Adipocyte (in vitro differentiated cells): ENCODE measurements around the gene UXS1.

Source experiments
- DNase-seq: peaks from one replicate; pipeline ENCODE4 v3.0.0-alpha.2; 2015; ENCODE audit warnings: low read depth
- H3K27me3 ChIP-seq: replicated peaks from 2 replicates; pipeline ENCODE4 v1.7.0; 2013; ENCODE audit warnings: mild to moderate bottlenecking, low read length, moderate library complexity; ENCODE audit not compliant: control insufficient read depth, insufficient read depth
- H3K36me3 ChIP-seq: 2 replicates; pipeline ENCODE4 v1.7.0; 2013; ENCODE audit warnings: low read length, mild to moderate bottlenecking, moderate library complexity; ENCODE audit not compliant: control insufficient read depth, insufficient read depth, severe bottlenecking
- H3K4me1 ChIP-seq: 2 replicates; pipeline ENCODE4 v1.7.0; 2013; ENCODE audit warnings: mild to moderate bottlenecking, low read length, moderate library complexity; ENCODE audit not compliant: control insufficient read depth, insufficient read depth
- H3K4me3 ChIP-seq: 2 replicates; pipeline ENCODE4 v1.7.0; 2013; ENCODE audit warnings: mild to moderate bottlenecking, low read length, moderate library complexity
- H3K9ac ChIP-seq: 2 replicates; pipeline ENCODE4 v1.7.0; 2013; ENCODE audit warnings: mild to moderate bottlenecking, low read length, moderate library complexity
- H3K9me3 ChIP-seq: 2 replicates; pipeline ENCODE4 v1.7.0; 2013; ENCODE audit warnings: mild to moderate bottlenecking, low read length, moderate library complexity; ENCODE audit not compliant: control insufficient read depth

Gene UXS1

DNA sequence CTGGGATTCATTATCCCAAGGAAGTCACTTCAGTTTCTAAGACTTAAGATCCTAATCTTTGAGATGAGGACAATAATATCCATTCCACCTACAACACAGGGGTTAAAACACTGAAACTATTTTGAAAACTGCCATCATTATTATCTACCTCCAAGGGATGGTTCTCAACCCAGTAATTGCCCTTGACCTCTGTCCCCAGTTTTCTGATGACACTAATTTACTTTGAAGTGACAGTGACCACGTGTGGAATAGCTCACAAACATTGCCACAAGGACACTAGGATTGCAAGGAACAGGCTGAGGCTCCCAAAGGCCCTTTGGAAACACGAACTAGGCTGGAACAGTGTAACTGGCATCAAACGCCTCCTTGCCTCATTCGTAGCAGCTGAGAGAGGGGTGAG, 78.4 kb downstream of the UXS1 start:
- H3K9ac ChIP-seq: no peak overlapping the region
- H3K4me3 ChIP-seq: no peak overlapping the region
- no peak for DNase-seq
- H3K4me1 ChIP-seq: no peaks in the 10 kb centered on the region
- H3K36me3 ChIP-seq: no peaks in the 10 kb centered on the region
- H3K27me3 ChIP-seq: no peaks in the 10 kb centered on the region
- H3K9me3 ChIP-seq: no peaks in the 10 kb centered on the region

DNA sequence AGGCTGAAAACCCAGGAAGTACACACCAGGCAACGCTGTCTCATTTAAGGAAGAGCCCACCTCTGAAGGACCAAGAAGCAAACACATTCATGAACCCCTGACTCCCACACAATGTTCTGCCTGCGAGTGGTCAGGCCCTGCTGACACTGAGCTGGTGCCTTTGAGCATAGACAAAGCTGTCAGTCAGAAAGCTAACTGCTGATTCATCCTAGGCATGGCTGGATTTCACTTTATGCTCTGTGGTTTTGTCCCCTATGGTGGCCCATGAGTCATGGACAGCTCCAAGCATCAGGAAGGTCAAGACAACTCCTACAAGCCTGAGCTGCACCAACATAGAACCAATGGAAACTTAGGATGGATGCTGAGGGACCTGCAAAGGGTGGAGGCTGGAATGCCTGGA, 78.9 kb downstream of the UXS1 start:
- no peak overlapping the region for H3K9ac ChIP-seq
- no peaks in the 10 kb centered on the region for H3K9me3 ChIP-seq
- H3K4me3 ChIP-seq: no peak overlapping the region
- no peaks in the 10 kb centered on the region for H3K27me3 ChIP-seq
- H3K36me3 ChIP-seq: no peaks in the 10 kb centered on the region
- H3K4me1 ChIP-seq: no peaks in the 10 kb centered on the region
- DNase-seq: peak; percentile 40

- Histone ChIP-seq H3K9me3 (no peaks in the 10 kb centered on the region), H3K4me3 (no peak overlapping the region), H3K36me3 (no peaks in the 10 kb centered on the region), H3K9ac (no peak overlapping the region), H3K4me1 (no peaks in the 10 kb centered on the region), H3K27me3 (no peaks in the 10 kb centered on the region)
- DNase-seq: no peak
Observed at GRCh38 chr2:106114166-106114565, 79.9 kb downstream of the UXS1 start.

DNA sequence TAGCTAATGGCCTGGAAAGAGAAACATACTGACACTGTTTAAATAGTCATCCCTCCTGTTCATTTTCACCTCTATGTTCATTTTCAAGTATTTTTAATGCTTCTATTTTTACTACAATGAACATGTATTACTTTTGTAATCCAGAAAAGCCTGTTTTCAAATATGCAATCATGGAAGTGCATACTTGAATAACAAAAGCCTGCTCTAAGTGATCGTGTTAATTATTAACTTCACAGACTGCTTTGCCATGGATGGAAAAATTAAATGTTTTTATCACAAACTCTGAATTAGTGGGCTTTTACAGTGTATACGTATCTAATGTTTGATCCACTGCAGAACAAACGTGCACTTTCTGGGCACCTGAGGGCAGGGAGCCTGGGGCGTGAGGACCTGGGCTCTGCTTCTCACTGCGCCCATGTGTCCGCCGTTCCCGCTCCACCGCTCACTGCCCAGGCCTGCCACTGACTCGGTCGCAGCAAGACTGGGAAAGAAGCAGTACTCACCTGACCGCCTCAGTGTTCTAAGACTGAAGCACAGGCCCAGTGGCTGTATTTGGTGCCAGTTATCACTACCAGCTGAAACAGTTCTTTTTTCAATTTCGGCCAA, 80.6 kb downstream of the UXS1 start:
- H3K4me3 ChIP-seq: no peak overlapping the region
- H3K9me3 ChIP-seq: no peaks in the 10 kb centered on the region
- no peaks in the 10 kb centered on the region for H3K36me3 ChIP-seq
- no peaks in the 10 kb centered on the region for H3K4me1 ChIP-seq
- H3K27me3 ChIP-seq: no peaks in the 10 kb centered on the region
- DNase-seq: no peak
- no peak overlapping the region for H3K9ac ChIP-seq

DNA sequence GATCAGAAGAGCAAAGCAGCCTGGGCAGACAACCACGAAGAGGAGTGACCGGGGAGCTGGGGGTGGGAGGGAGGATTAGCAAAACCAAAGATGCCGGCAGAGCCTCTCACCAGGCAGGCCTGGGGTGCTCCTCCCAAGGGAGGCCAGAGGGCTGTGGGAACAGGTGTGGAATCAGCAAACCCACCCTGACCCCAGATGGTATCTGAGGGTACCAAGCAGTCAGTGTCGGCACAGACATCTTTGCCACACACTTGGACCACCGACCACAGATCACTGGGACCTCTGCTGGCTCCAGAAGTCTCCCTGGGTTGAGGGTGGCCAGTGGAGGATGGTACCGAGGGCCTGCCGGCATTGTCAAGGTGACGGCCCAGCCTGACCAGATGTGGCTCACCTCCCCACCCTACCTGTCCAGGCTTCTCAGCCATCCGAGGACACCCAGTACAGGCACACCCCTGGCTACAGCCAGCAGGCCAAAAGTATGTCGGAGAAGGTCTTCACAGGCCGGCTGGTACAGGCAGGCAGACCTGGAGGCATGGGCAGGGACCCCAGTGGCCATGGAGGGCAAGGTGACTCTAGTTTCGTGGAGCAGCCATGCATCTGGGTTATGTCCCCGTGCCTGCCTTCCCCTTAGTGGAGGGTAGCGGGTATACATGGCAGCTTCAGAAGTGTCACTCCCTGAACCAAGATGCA, 82.1 kb downstream of the UXS1 start:
- H3K4me3 ChIP-seq: no peak overlapping the region
- no peak for DNase-seq
- H3K9ac ChIP-seq: no peak overlapping the region
- H3K27me3 ChIP-seq: no peaks in the 10 kb centered on the region
- no peaks in the 10 kb centered on the region for H3K9me3 ChIP-seq
- H3K36me3 ChIP-seq: no peaks in the 10 kb centered on the region
- no peaks in the 10 kb centered on the region for H3K4me1 ChIP-seq

DNA sequence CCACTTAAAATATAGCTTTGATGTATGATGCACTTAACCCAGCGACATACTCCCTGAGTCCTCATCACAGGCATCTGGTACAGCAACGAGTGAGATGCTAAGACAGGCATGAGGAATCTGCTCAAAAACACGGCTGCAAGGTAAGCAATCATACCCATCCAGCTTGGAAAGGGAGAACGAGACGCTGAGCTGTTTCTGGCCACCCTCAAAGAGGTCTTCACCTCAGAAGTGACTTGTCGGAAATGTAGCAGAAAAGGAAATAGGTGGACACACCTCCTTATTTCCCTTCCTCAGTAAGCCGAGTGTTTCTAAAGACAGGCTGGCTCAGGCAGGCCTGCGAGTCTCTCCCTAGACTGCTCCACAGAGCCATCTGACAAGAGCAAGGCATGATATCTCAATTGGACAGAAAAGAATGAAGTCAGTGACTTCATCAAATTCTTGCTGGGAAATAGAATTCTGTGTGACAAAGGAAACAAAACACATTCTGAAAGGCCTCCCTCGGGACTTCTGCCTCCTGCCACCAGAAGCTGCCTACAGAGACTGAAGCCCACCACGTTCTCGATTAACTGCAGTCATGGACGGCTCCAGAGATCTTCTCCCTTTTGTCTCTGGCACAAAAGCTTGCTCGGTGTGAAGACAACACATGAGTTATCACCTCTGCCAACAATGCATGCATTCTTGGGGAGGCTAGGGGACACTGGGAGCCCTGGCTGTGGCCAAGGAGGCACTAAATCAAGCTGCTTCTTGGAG, 84.3 kb downstream of the UXS1 start:
- no peak overlapping the region for H3K9ac ChIP-seq
- H3K4me1 ChIP-seq: no peaks in the 10 kb centered on the region
- H3K36me3 ChIP-seq: no peaks in the 10 kb centered on the region
- no peaks in the 10 kb centered on the region for H3K27me3 ChIP-seq
- H3K4me3 ChIP-seq: no peak overlapping the region
- no peaks in the 10 kb centered on the region for H3K9me3 ChIP-seq
- DNase-seq: no peak

- H3K9me3 ChIP-seq: no peaks in the 10 kb centered on the region
- DNase-seq: no peak
- H3K27me3 ChIP-seq: no peaks in the 10 kb centered on the region
- H3K9ac ChIP-seq: no peak overlapping the region
- H3K36me3 ChIP-seq: no peaks in the 10 kb centered on the region
- H3K4me1 ChIP-seq: no peaks in the 10 kb centered on the region
- no peak overlapping the region for H3K4me3 ChIP-seq
Observed at GRCh38 chr2:106108791-106109190, 85.3 kb downstream of the UXS1 start.

DNA sequence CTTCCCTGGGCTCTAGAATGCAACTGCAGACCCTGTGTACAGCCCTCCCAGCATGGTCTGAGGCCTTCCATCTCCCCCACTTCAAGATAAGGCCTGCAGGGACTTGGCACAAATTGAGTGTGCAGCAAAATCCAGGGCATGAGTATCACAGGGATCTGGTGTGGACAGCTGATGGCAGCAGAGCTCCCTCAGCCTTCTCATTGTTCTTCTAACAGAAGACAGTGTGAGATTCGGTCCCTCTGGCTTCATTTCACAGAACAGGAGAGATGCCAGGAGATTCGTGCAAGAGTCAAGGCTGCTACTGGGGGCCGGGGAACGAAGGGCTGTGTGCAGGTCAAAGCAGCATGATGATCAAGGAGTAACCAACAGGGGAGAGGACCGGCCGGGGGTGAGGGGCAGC, 85.8 kb downstream of the UXS1 start:
- DNase-seq: peak; percentile 28
- Histone ChIP-seq H3K36me3 (no peaks in the 10 kb centered on the region), H3K9ac (no peak overlapping the region), H3K4me3 (no peak overlapping the region), H3K4me1 (no peaks in the 10 kb centered on the region), H3K9me3 (no peaks in the 10 kb centered on the region), H3K27me3 (no peaks in the 10 kb centered on the region)

DNA sequence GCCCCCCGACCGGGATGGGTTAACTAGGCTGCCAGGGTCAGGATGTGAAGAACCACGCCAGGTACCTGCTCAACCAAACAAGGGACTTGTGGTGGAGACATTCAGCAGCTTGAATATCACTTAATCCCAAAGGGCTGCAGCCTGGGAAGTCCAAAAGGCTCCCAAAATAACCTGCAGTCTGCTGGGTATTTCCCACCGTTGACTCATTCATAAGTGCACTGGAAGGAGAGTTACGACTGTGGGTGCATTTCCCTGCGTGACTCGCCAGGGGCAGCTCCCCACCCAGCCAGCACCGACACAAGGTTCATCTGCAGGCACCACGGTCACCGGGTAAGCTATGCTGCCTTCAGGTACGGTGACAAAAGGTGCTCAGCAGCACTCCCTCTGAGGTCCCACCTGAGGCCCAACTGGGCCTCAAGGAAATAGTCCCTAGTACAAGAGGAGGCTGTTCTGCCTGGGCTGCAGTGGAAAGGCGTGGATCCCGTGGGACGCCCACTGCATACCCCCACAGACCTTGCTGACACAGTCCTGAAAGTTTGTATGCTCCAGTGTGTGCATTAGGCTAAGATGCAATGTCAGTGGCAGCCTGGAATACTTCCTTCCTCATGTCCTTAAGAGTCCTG, 86.5 kb downstream of the UXS1 start:
- Histone ChIP-seq H3K9me3 (no peaks in the 10 kb centered on the region), H3K27me3 (no peaks in the 10 kb centered on the region), H3K4me1 (no peaks in the 10 kb centered on the region), H3K4me3 (no peak overlapping the region), H3K9ac (peak overlapping the region; percentile 3), H3K36me3 (no peaks in the 10 kb centered on the region)
- peak; percentile 20 for DNase-seq

DNA sequence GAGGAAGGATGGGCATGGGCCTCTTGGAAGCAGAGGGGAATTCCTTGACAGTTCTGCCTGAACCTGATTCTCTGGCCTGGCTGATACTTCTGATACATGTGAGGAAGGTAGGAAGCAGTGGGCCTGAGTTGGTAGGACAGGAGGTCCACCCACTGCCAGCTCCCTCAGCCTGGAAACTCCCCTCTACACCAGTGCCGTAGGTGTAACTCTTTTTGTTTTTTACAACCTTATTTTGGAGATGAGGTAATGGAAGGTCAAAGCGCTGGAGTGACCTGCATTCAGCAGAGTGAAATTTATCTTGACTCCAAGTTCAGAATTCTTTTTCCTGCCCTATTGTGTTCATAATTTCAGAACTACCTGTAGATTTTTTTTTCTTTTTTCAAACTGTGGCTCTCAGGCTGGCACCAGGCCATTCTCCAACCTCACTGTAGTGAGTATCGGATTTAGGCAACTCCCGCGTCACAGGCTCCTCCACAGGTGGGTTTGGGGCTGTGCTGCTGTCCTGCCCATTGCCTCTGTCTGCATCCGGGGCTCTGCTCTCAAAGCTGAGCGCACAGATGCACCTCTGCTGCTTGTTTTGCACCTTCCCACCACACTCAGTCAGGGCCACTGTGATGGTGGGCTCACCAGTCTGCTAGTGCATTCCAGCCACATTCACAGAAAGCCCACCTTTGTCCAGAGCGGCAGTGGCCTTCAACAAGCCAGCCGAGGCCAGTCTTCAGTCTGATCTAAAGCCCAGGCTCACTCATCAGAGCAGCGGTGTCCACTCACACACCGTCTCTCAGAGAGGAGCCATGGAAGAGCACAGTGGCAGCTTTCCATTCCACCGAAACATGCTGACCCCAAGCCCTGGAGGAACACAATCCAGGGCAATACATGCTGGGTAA, 87.2 kb downstream of the UXS1 start:
- H3K36me3 ChIP-seq: no peaks in the 10 kb centered on the region
- no peaks in the 10 kb centered on the region for H3K9me3 ChIP-seq
- DNase-seq: no peak
- peak overlapping the region; percentile 3 for H3K9ac ChIP-seq
- no peaks in the 10 kb centered on the region for H3K27me3 ChIP-seq
- H3K4me3 ChIP-seq: no peak overlapping the region
- no peaks in the 10 kb centered on the region for H3K4me1 ChIP-seq
